Liver (tissue), 9 donors: ENCODE measurements around the gene DTNA. TPM values are rescaled to one million over a fixed set of nuclear protein-coding genes. Genes with fewer than 3 reads are reported as not detected.
A peak's percentile ranks its signal among the peaks of the same experiment; 100 is the strongest.

ENCODE experiments used
- DNase-seq: peaks from one replicate; pipeline ENCODE4 v3.0.0-alpha.2; 2017; ENCODE audit warnings: low spot score
- H3K27ac ChIP-seq, 2 donors: one replicate each; pipeline ENCODE4 v1.7.0; 2013; ENCODE audit warnings: inconsistent platforms in 2 of 2, low read length in 2 of 2, control low read depth in 1 of 2, low read depth in 1 of 2, mild to moderate bottlenecking in 1 of 2
- H3K27me3 ChIP-seq, 4 donors: one replicate each; pipeline versions ENCODE4 v1.6.1 to v1.7.0; 2013; ENCODE audit warnings: low read length in 3 of 4, inconsistent platforms in 1 of 4, mild to moderate bottlenecking in 1 of 4, moderate library complexity in 1 of 4; ENCODE audit not compliant: control insufficient read depth in 4 of 4, insufficient read depth in 4 of 4
- H3K36me3 ChIP-seq, 4 donors: one replicate each; pipeline versions ENCODE4 v1.6.1 to v1.7.0; 2013; ENCODE audit warnings: low read length in 3 of 4, mild to moderate bottlenecking in 3 of 4, low read depth in 1 of 4, moderate library complexity in 1 of 4; ENCODE audit not compliant: control insufficient read depth in 4 of 4, insufficient read depth in 3 of 4
- H3K4me1 ChIP-seq, 4 donors: one replicate each; pipeline versions ENCODE4 v1.6.1 to v1.7.0; 2013; ENCODE audit warnings: low read length in 3 of 4, mild to moderate bottlenecking in 3 of 4, moderate library complexity in 1 of 4; ENCODE audit not compliant: control insufficient read depth in 4 of 4, insufficient read depth in 4 of 4
- H3K4me3 ChIP-seq, 3 donors: one replicate each; pipeline versions ENCODE4 v1.6.1 to v1.7.0; 2013; ENCODE audit warnings: low read length in 3 of 3, control low read depth in 1 of 3, low read depth in 1 of 3, mild to moderate bottlenecking in 1 of 3
- H3K9ac ChIP-seq, 2 donors: one replicate each; pipeline ENCODE4 v1.7.0; 2013; ENCODE audit warnings: low read length in 2 of 2, mild to moderate bottlenecking in 2 of 2, moderate library complexity in 2 of 2, control low read depth in 1 of 2, low read depth in 1 of 2
- H3K9me3 ChIP-seq, 4 donors: one replicate each; pipeline versions ENCODE4 v1.6.1 to v1.7.0; 2013; ENCODE audit warnings: low read length in 3 of 4; ENCODE audit not compliant: control insufficient read depth in 4 of 4
- EGR1 ChIP-seq, 2 donors: IDR thresholded peaks; 2 replicates each; pipeline ENCODE4 v1.6.1; 2016 to 2018; ENCODE audit warnings: antibody characterized with exemption in 2 of 2, low read depth in 2 of 2
- HNF4A ChIP-seq, 2 donors: conservative IDR thresholded peaks; 2 replicates each; pipeline ENCODE4 v1.6.1; 2016; ENCODE audit warnings: antibody characterized with exemption in 2 of 2, mild to moderate bottlenecking in 2 of 2
- MAX ChIP-seq: IDR thresholded peaks from 2 replicates; pipeline ENCODE4 v1.6.1; 2016; ENCODE audit warnings: antibody characterized with exemption
- NR2F2 ChIP-seq: IDR thresholded peaks from 2 replicates; pipeline ENCODE4 v1.6.1; 2016; ENCODE audit warnings: antibody characterized with exemption
- RAD21 ChIP-seq, 2 donors: IDR thresholded peaks; 2 replicates each; pipeline ENCODE4 v1.6.1; 2016; ENCODE audit warnings: antibody characterized with exemption in 2 of 2, mild to moderate bottlenecking in 2 of 2
- RXRA ChIP-seq, 2 donors: IDR thresholded peaks; 2 replicates each; pipeline ENCODE4 v1.6.1; 2017 to 2018; ENCODE audit warnings: antibody characterized with exemption in 2 of 2, mild to moderate bottlenecking in 1 of 2
- SP1 ChIP-seq: IDR thresholded peaks from 2 replicates; pipeline ENCODE4 v1.6.1; 2018; ENCODE audit warnings: antibody characterized with exemption, mild to moderate bottlenecking
- TAF1 ChIP-seq: conservative IDR thresholded peaks from 2 replicates; pipeline ENCODE4 v1.6.1; 2016; ENCODE audit warnings: antibody characterized with exemption, mild to moderate bottlenecking
- YY1 ChIP-seq: IDR thresholded peaks from 2 replicates; pipeline ENCODE4 v1.6.1; 2016; ENCODE audit warnings: antibody characterized with exemption, mild to moderate bottlenecking
- WGBS: extraction: QIAGEN DNeasy Blood & Tissue Kit; methylation state at CpG from one replicate; pipeline ENCODE4 v1.1.7; 2013; 5-methylcytosine and 5-hydroxymethylcytosine counted together
- polyA plus RNA-seq, 2 donors: library from polyadenylated mRNA; stranded (reverse) in 1 of 2; unstranded in 1 of 2; fragments of 200-250 nt in 1 of 2; fragments of >200 nt in 1 of 2; fragmentation: Nextera tagmentation in 1 of 2; extraction: Ambion mirVana in 1 of 2; gene quantifications; one replicate each; pipeline versions ENCODE4 v1.2.1 to v1.2.3, GENCODE V29; 2013 to 2015
- total RNA-seq, 2 donors: library from RNA; depleted of rRNA; stranded (reverse); fragments of >200 nt; gene quantifications; one replicate each; pipeline ENCODE4 v1.2.3, GENCODE V29; 2014
- TF ChIP-seq, protein P1 (sequence below): IDR thresholded peaks from 2 replicates; pipeline ENCODE4 v1.6.1; 2016; ENCODE audit warnings: antibody characterized with exemption
- TF ChIP-seq, protein P2 (sequence below): fragments of 150-350 bp; IDR thresholded peaks from 2 replicates; pipeline ENCODE4 v1.5.1; 2017; ENCODE audit warnings: improper control_type of control experiment, low read depth, low read length; ENCODE audit not compliant: missing input control
- TF ChIP-seq, protein P3 (sequence below): IDR thresholded peaks from 2 replicates; pipeline ENCODE4 v1.6.1; 2016; ENCODE audit warnings: antibody characterized with exemption
- TF ChIP-seq, protein P4 (sequence below): IDR thresholded peaks from 2 replicates; pipeline ENCODE4 v1.6.1; 2016; ENCODE audit warnings: antibody characterized with exemption, mild to moderate bottlenecking
- donor health status: healthy.
- donor health status: healthy.
- donor health status: healthy.
- donor health status: healthy.
- donor health status: healthy.

Gene DTNA
- total and polyA plus RNA-seq, 4 donors = 0.33 to 3.2 (median 1.4) TPM

- no peak for TF ChIP-seq YY1
- TF ChIP-seq, protein P1, sequence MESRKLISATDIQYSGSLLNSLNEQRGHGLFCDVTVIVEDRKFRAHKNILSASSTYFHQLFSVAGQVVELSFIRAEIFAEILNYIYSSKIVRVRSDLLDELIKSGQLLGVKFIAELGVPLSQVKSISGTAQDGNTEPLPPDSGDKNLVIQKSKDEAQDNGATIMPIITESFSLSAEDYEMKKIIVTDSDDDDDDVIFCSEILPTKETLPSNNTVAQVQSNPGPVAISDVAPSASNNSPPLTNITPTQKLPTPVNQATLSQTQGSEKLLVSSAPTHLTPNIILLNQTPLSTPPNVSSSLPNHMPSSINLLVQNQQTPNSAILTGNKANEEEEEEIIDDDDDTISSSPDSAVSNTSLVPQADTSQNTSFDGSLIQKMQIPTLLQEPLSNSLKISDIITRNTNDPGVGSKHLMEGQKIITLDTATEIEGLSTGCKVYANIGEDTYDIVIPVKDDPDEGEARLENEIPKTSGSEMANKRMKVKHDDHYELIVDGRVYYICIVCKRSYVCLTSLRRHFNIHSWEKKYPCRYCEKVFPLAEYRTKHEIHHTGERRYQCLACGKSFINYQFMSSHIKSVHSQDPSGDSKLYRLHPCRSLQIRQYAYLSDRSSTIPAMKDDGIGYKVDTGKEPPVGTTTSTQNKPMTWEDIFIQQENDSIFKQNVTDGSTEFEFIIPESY = no peak
- no peak for TF ChIP-seq RAD21 (IDR thresholded peaks at IDR 0.05)
- TF ChIP-seq, protein P2, sequence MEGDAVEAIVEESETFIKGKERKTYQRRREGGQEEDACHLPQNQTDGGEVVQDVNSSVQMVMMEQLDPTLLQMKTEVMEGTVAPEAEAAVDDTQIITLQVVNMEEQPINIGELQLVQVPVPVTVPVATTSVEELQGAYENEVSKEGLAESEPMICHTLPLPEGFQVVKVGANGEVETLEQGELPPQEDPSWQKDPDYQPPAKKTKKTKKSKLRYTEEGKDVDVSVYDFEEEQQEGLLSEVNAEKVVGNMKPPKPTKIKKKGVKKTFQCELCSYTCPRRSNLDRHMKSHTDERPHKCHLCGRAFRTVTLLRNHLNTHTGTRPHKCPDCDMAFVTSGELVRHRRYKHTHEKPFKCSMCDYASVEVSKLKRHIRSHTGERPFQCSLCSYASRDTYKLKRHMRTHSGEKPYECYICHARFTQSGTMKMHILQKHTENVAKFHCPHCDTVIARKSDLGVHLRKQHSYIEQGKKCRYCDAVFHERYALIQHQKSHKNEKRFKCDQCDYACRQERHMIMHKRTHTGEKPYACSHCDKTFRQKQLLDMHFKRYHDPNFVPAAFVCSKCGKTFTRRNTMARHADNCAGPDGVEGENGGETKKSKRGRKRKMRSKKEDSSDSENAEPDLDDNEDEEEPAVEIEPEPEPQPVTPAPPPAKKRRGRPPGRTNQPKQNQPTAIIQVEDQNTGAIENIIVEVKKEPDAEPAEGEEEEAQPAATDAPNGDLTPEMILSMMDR = no peak
- no peak for TF ChIP-seq SP1
- TF ChIP-seq, protein P3, sequence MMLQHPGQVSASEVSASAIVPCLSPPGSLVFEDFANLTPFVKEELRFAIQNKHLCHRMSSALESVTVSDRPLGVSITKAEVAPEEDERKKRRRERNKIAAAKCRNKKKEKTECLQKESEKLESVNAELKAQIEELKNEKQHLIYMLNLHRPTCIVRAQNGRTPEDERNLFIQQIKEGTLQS = no peak
- no peak for TF ChIP-seq EGR1 (IDR thresholded peaks at IDR 0.05; ENCODE audit: low read depth in 2 of 2)
- TF ChIP-seq, protein P4, sequence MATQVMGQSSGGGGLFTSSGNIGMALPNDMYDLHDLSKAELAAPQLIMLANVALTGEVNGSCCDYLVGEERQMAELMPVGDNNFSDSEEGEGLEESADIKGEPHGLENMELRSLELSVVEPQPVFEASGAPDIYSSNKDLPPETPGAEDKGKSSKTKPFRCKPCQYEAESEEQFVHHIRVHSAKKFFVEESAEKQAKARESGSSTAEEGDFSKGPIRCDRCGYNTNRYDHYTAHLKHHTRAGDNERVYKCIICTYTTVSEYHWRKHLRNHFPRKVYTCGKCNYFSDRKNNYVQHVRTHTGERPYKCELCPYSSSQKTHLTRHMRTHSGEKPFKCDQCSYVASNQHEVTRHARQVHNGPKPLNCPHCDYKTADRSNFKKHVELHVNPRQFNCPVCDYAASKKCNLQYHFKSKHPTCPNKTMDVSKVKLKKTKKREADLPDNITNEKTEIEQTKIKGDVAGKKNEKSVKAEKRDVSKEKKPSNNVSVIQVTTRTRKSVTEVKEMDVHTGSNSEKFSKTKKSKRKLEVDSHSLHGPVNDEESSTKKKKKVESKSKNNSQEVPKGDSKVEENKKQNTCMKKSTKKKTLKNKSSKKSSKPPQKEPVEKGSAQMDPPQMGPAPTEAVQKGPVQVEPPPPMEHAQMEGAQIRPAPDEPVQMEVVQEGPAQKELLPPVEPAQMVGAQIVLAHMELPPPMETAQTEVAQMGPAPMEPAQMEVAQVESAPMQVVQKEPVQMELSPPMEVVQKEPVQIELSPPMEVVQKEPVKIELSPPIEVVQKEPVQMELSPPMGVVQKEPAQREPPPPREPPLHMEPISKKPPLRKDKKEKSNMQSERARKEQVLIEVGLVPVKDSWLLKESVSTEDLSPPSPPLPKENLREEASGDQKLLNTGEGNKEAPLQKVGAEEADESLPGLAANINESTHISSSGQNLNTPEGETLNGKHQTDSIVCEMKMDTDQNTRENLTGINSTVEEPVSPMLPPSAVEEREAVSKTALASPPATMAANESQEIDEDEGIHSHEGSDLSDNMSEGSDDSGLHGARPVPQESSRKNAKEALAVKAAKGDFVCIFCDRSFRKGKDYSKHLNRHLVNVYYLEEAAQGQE = no peak
- TF ChIP-seq TAF1 = no peak
- TF ChIP-seq MAX = no peak
- no peak for TF ChIP-seq HNF4A (conservative IDR thresholded peaks at IDR 0.05)
- TF ChIP-seq NR2F2 = no peak
- no peak for TF ChIP-seq RXRA (IDR thresholded peaks at IDR 0.05)
- no peak overlapping the region for H3K9ac ChIP-seq
- no peak for DNase-seq
- H3K27ac ChIP-seq = no peak overlapping the region
- no peaks in the 10 kb centered on the region for H3K9me3 ChIP-seq
- peaks cover 0 to 2% (median 0%) of the 10 kb centered on the region in 4 donors for H3K27me3 ChIP-seq
- 69% methylated on average over 6 of the region's 6 CpGs for WGBS
- H3K4me3 ChIP-seq = no peak overlapping the region
- no peaks in the 10 kb centered on the region for H3K4me1 ChIP-seq
- no peaks in the 10 kb centered on the region for H3K36me3 ChIP-seq
Measured at GRCh38 chr18:34786162-34786741, 76.2 kb downstream of the DTNA start.

- TF ChIP-seq RXRA (IDR thresholded peaks at IDR 0.05) (no peak), TAF1 (no peak), RAD21 (IDR thresholded peaks at IDR 0.05) (peak; percentile 87 to 89)
- TF ChIP-seq, protein P2 = peak; percentile 72
- TF ChIP-seq, protein P4 = no peak
- H3K9ac ChIP-seq = no peak overlapping the region
- DNase-seq = no peak
- no peaks in the 10 kb centered on the region for H3K9me3 ChIP-seq
- no peak overlapping the region for H3K4me3 ChIP-seq
- H3K4me1 ChIP-seq = no peaks in the 10 kb centered on the region
- 9% methylated on average over 7 of the region's 7 CpGs for WGBS
- H3K27me3 ChIP-seq = peaks cover 0 to 2% (median 0%) of the 10 kb centered on the region in 4 donors
- no peaks in the 10 kb centered on the region for H3K36me3 ChIP-seq
- H3K27ac ChIP-seq = no peak overlapping the region
Measured at GRCh38 chr18:34787931-34788532, 77.9 kb downstream of the DTNA start.
